Ovary (tissue), 9 donors: ENCODE data around the gene CFAP251. TPM values are rescaled to one million over a fixed set of nuclear protein-coding genes. Genes with fewer than 3 reads are reported as not detected.

Experiments
- DNase-seq, 5 donors: peaks; one replicate each; pipeline ENCODE4 v3.0.0-alpha.2; 2019 to 2020
- H3K27ac ChIP-seq, 2 donors: fragments of 200-600 bp; one replicate each; pipeline versions ENCODE4 v1.5.1 to v1.8.0; 2019 to 2022
- H3K27me3 ChIP-seq: fragments of 200-600 bp; one replicate; pipeline ENCODE4 v1.8.0; 2022
- H3K36me3 ChIP-seq: fragments of 200-600 bp; sonication (generic); one replicate; pipeline ENCODE4 v1.5.1; 2019
- H3K4me1 ChIP-seq: one replicate; pipeline ENCODE4 v1.8.1; 2013; ENCODE audit warnings: mild to moderate bottlenecking, moderate library complexity; ENCODE audit not compliant: insufficient read depth
- H3K4me3 ChIP-seq: fragments of 200-600 bp; sonication (generic); one replicate; pipeline ENCODE4 v1.5.1; 2017
- H3K9me3 ChIP-seq, 2 donors: fragments of 200-600 bp in 1 of 2; sonication (generic) in 1 of 2; one replicate each; pipeline versions ENCODE4 v1.5.1 to v1.8.1; 2013 to 2019; ENCODE audit warnings: mild to moderate bottlenecking in 1 of 2, moderate library complexity in 1 of 2
- CTCF ChIP-seq, 3 donors: fragments of 450-650 bp in 2 of 3; fragments of 200-600 bp in 1 of 3; IDR thresholded peaks; one replicate each; pipeline versions ENCODE4 v1.5.1 to v1.8.0; 2016 to 2022; ENCODE audit warnings: antibody characterized with exemption in 3 of 3, mild to moderate bottlenecking in 1 of 3
- EP300 ChIP-seq: sonication (generic); formaldehyde crosslinking; IDR thresholded peaks from one replicate; pipeline ENCODE4 v1.6.1; 2017; ENCODE audit warnings: antibody characterized with exemption
- POLR2A ChIP-seq: fragments of 450-650 bp; IDR thresholded peaks from one replicate; pipeline ENCODE4 v1.6.1; 2017; ENCODE audit warnings: antibody characterized with exemption, mild to moderate bottlenecking, moderate library complexity
- WGBS, 3 donors: extraction: QIAGEN DNeasy Blood & Tissue Kit in 1 of 3; methylation state at CpG; one replicate each; pipeline versions ENCODE4 v1.1.5 to v1.1.7; 2013 to 2017; 5-methylcytosine and 5-hydroxymethylcytosine counted together
- intact Hi-C, 4 donors: fragments of 100-400 bp; cut with DNase I; formaldehyde crosslinking; loops; one replicate each; pipeline versions ENCODE4 v1.11.0 to v1.15.1; 2022 to 2023
- polyA plus RNA-seq, 2 donors: library from polyadenylated mRNA; stranded (reverse); fragments of 200-250 nt in 1 of 2; fragments of 350-450 nt in 1 of 2; fragmentation: Illumina TruSeq in 1 of 2; extraction: RNeasy Lipid Tissue Mini Kit (QIAGEN cat#74804) in 1 of 2; gene quantifications; one replicate each; pipeline ENCODE4 v1.2.3, GENCODE V29; 2013 to 2014
- total RNA-seq, 7 donors: library from RNA; depleted of rRNA in 2 of 7; stranded (reverse); fragments of >200 nt in 2 of 7; fragmentation: NEBNext Ultra II Directional in 3 of 7; extraction: Animal tissue kit (Norgen Biotek cat#: 25700) in 3 of 7; gene quantifications; one replicate each; pipeline versions ENCODE4 v1.1.0 to v1.2.4, GENCODE V29; 2016 to 2023
- donor health status: DM: no; HTN: no; CAD: no; lungs with moderate emphysema.
- donor health status: DM: no; HTN: no; CAD: no.
- donor health status: Bipolar disorder and iron deficiency.
- donor health status: DM: yes; HTN: yes; CAD: no.
- donor health status: DM: no; HTN: no; CAD: no.
- donor health status: DM: yes; HTN: yes; CAD: no.

CFAP251 gene
- total and polyA plus RNA-seq, 9 donors, result 1.2 to 28.7 (median 5.5) TPM

- Histone ChIP-seq H3K36me3 (no peaks in the 10 kb centered on the region), H3K27me3 (no peaks in the 10 kb centered on the region), H3K4me3 (no peak overlapping the region), H3K4me1 (no peaks in the 10 kb centered on the region), H3K9me3 (no peaks in the 10 kb centered on the region), H3K27ac (no peak overlapping the region)
- TF ChIP-seq POLR2A (no peak), CTCF (IDR thresholded peaks at IDR 0.05) (no peak), EP300 (no peak)
- intact Hi-C loops, result no loop called here
- WGBS, 3 donors, result 89 to 92% (median 90%) methylated on average over 15 of the region's 15 CpGs
- DNase-seq, result no peak
Measured at GRCh38 chr12:122043476-122043875, 125.1 kb downstream of the CFAP251 start.

GRCh38 chr12:122045262-122045661 lies 126.9 kb downstream of the CFAP251 start:
- peaks cover under 1% of the 10 kb centered on the region for H3K4me1 ChIP-seq
- H3K36me3 ChIP-seq, result no peaks in the 10 kb centered on the region
- no peak overlapping the region for H3K27ac ChIP-seq
- H3K4me3 ChIP-seq, result no peak overlapping the region
- no peak for TF ChIP-seq CTCF (IDR thresholded peaks at IDR 0.05)
- no peak for TF ChIP-seq POLR2A
- no peak for TF ChIP-seq EP300
- DNase-seq, result no peak
- H3K9me3 ChIP-seq, result no peaks in the 10 kb centered on the region
- WGBS, 3 donors, result 97 to 99% (median 98%) methylated on average over 7 of the region's 7 CpGs
- intact Hi-C loops, result no loop called here
- no peaks in the 10 kb centered on the region for H3K27me3 ChIP-seq

DNA sequence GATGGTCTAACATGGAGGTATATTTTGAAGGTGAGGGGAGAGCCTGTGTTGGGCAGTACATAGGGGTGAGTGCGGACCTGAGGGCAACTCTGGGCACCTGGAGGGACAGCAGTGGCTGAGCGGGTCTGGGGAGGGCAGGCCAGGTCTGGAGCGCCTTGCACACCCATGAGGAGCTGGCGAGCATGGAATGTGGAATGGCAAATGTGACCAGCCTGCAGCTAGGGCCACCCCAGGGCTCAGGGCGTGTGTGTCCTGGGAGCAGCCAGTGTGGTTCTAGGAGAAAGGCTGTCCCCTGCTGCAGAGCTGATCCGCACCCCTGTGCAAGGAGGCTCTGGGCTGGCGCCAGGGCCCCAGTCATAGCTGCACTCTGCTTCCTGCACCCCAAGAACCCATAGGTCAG lies 127.8 kb downstream of the CFAP251 start:
- Histone ChIP-seq H3K36me3 (no peaks in the 10 kb centered on the region), H3K4me1 (peaks cover 6% of the 10 kb centered on the region)
- 80 to 99% (median 96%) methylated on average over 7 of the region's 7 CpGs for WGBS, 3 donors

GRCh38 chr12:122048151-122048550 lies 129.8 kb downstream of the CFAP251 start:
- Histone ChIP-seq H3K27me3 (no peaks in the 10 kb centered on the region), H3K36me3 (no peaks in the 10 kb centered on the region), H3K4me3 (no peak overlapping the region), H3K27ac (no peak overlapping the region), H3K9me3 (no peaks in the 10 kb centered on the region), H3K4me1 (peaks cover 6% of the 10 kb centered on the region)
- TF ChIP-seq EP300 (no peak), CTCF (IDR thresholded peaks at IDR 0.05) (no peak), POLR2A (no peak)
- WGBS, 3 donors, result 90 to 94% (median 92%) methylated on average over 8 of the region's 8 CpGs
- no peak for DNase-seq
- intact Hi-C loops, result no loop called here

More for the DNA sequence above, 127.8 kb downstream of the CFAP251 start:
- H3K27ac ChIP-seq, result no peak overlapping the region
- H3K4me3 ChIP-seq, result no peak overlapping the region
- H3K27me3 ChIP-seq, result no peaks in the 10 kb centered on the region
- no peak for TF ChIP-seq CTCF (IDR thresholded peaks at IDR 0.05)
- TF ChIP-seq EP300, result no peak
- no peak for TF ChIP-seq POLR2A
- intact Hi-C loops, result no loop called here
- H3K9me3 ChIP-seq, result no peaks in the 10 kb centered on the region
- no peak for DNase-seq
